Stimulated activated CD4-positive, alpha-beta T cell treated with anti-CD3 and anti-CD28 coated beads, Interleukin-2, amount 100 ng/mL, for 4 hours (primary cell): Measurements from ENCODE around the gene UBE2Q1.

ENCODE experiments used
- DNase-seq: peaks from one replicate; pipeline ENCODE4 v3.0.0-alpha.2; 2020; ENCODE audit warnings: low read depth

UBE2Q1 gene

DNA sequence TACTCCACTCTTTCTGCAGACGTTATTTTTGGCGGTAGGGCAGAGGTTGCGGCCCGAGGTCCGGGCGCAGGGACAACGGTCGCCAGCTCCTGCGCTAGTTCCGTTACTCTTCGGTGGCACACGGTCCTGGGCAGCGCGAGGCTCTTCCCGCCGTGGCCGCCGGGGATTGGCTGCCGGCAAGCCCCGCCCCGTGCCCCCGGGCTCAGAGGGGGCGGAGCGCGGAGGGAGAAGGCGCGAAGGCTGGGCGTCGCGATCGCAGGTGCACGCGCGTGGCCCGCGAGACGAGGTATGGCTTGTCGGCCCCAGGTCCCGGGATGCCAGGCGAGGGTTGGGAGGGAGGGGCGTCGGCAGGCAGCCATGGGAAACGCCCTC is 55.7 kb downstream of the UBE2Q1 start:
- DNase-seq = no peak

DNA sequence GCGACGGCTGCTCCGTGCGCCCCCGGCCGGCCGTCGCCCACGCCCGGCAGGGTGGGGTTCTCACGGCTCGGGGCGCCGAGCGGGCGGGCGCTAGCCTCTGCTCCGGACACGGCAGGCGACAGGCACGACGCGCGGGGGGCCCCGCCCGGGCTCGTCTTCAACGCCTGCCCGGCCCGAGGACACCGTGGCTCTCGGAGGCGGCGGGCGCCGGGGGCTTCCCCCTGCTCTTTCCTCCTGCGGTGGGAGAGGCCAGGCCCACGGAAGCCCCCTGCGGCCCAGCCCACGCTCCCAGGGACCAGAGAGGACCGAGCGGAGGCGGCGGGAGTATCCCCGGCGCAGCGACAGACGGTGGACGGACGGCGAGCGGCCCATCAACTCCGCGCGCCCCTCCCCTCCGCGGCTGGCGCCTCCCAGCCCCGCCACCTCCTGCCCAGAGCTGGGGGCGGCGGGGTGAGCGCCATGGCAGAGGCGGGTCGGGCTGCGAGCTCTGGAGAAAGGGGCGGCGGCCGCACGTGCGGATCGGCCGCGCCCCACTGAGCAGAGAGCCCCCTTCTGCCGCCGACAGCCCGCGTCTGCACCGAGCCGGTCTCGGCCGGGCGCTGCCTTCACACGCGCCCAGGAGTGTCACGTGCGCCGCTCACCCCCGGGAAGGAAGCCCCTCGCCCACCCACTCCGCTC is 56.3 kb downstream of the UBE2Q1 start, which contains the start of the genes SHE and TDRD10:
Gene SHE (minus strand): TSS at position 347 of the 678 bp plus-strand sequence. CDS start 386 bp downstream, outside the sequence.
Gene TDRD10 (plus strand): TSS at position 154 of the 678 bp plus-strand sequence. CDS start 4,685 bp downstream, outside the sequence.
- DNase-seq = no peak

DNA sequence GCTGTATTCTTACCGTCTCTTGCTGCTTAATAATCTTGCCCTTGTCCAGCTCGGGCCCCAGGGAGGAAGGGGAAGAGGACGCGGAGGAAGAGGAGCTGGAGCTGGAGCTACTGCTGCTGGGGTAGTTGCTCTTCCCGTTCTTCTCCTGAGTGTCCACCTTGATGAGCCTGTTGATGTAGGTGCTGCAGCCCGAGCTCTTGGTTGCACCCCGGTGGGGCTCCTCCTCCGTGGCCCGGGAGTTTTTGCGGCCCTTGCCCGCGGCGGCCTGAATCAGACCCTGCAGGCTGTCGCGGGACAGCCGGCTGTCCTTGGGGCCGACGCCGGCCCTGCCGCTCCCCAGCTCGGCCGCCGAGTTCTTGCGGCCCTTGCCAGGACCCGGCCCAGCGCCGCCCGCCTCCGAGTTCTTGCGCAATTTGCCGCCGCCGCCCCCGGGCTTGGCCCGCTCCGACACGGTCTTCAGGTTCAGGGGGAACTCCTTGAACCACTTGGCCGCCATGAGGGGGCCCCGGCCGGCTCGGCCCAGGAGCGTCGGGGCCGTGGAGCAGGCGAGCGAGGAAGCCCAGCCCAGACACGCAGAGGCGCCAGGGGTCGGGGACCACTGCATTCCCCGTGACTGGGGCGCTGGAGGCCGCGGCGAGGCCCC is 56.9 kb downstream of the UBE2Q1 start:
- no peak for DNase-seq

DNA sequence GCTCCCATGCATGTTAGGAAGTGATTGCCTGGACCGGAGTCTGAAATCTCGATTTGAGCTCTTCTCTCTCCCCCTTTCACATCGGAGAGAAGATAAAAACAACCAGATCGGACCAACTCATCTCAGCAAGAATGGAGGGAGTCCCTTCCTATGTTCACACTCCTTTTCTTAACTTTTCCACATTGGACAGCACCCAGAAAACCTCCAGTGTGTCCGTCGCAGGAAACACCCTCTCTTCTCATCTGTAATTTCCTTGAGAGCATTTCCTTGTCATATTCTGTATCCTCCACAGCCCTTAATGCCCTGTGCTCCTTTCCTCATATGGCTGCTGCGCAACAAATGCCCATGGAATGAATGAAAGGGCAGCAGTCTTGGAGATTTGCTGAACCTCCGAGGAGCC is 57.9 kb downstream of the UBE2Q1 start:
- DNase-seq = no peak

DNA sequence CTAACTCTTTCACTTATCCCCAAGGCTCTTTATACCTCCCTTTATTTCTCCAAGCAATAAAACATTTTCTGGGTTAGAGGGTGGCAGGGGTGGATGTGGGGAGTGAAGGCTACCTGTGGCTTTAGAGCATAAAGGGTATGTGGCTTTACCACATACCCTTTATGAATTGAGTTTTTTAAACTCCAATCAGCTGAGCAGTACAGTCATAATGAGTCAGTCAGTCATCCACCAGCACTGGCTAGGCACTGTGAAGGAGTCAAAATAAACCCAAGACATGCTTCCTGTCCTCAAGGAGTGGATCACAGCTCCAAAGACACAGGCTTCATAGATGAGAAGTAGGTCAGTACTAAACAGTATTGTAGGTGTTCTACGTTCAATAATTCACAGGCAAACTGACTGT is 59.0 kb downstream of the UBE2Q1 start:
- DNase-seq = no peak
